Gastrocnemius medialis (tissue), 4 donors: ENCODE results near the gene TSSK6. TPM values are rescaled to one million over a fixed set of nuclear protein-coding genes. Genes with fewer than 3 reads are reported as not detected.

ENCODE experiments used
- ATAC-seq, 2 donors: fragments of 150-250 bp; one replicate each; pipeline ENCODE4 v1.9.1; 2016
- DNase-seq, 2 donors: peaks; one replicate each; pipeline ENCODE4 v3.0.0-alpha.2; 2019
- H3K27ac ChIP-seq, 4 donors: fragments of 200-600 bp; sonication (generic); 1 replicate in 1 of 4; 2 replicates in 3 of 4; pipeline ENCODE4 v1.5.1; 2016 to 2018; ENCODE audit warnings: mild to moderate bottlenecking in 2 of 4, moderate library complexity in 1 of 4
- H3K27me3 ChIP-seq, 3 donors: fragments of 200-600 bp; sonication (generic) in 2 of 3; 1 replicate in 1 of 3; 2 replicates in 2 of 3; pipeline versions ENCODE4 v1.5.1 to v1.6.0; 2016 to 2019; ENCODE audit warnings: mild to moderate bottlenecking in 1 of 3, moderate library complexity in 1 of 3
- H3K36me3 ChIP-seq, 2 donors: fragments of 200-600 bp; sonication (generic) in 1 of 2; one replicate each; pipeline ENCODE4 v1.5.1; 2017 to 2018
- H3K4me1 ChIP-seq, 2 donors: fragments of 200-600 bp; sonication (generic) in 1 of 2; one replicate each; pipeline ENCODE4 v1.5.1; 2016 to 2017; ENCODE audit warnings: mild to moderate bottlenecking in 2 of 2
- H3K4me3 ChIP-seq, 4 donors: fragments of 200-600 bp; sonication (generic) in 3 of 4; 1 replicate in 1 of 4; 2 replicates in 3 of 4; pipeline ENCODE4 v1.5.1; 2016 to 2019; ENCODE audit warnings: mild to moderate bottlenecking in 2 of 4
- H3K9me3 ChIP-seq, 3 donors: fragments of 200-600 bp; sonication (generic) in 2 of 3; 1 replicate in 1 of 3; 2 replicates in 2 of 3; pipeline ENCODE4 v1.5.1; 2016 to 2019
- CTCF ChIP-seq, 5 experiments: fragments of 450-650 bp in 3 of 5; fragments of 200-600 bp in 2 of 5; sonication (generic) in 2 of 5; IDR thresholded peaks in 4 of 5; conservative IDR thresholded peaks in 1 of 5; 1 replicate in 4 of 5; 2 replicates in 1 of 5; pipeline ENCODE4 v1.5.1; 2016 to 2019; ENCODE audit warnings: antibody characterized with exemption in 5 of 5, mild to moderate bottlenecking in 3 of 5, moderate library complexity in 3 of 5
- POLR2A ChIP-seq, 2 donors: fragments of 450-650 bp; IDR thresholded peaks; one replicate each; pipeline ENCODE4 v1.6.1; 2017; ENCODE audit warnings: antibody characterized with exemption in 2 of 2, mild to moderate bottlenecking in 2 of 2, moderate library complexity in 2 of 2
- in situ Hi-C, 4 donors: fragments of 200-750 bp; cut with MboI; loops; one replicate each; pipeline versions ENCODE4 v1.15.0 to v1.8.0; 2017; ENCODE audit warnings: low sequenced_read_pairs in 4 of 4
- intact Hi-C: fragments of 100-400 bp; cut with DNase I; formaldehyde crosslinking; loops from one replicate; pipeline ENCODE4 v1.15.1; 2023; ENCODE audit warnings: low total_unique reads
- total RNA-seq, 4 donors: library from RNA; depleted of rRNA; stranded (reverse); fragments of >200 nt; gene quantifications; one replicate each; pipeline versions ENCODE4 v1.1.0 to v1.2.3, GENCODE V29; 2016

TSSK6 gene
- total RNA-seq, 4 donors from 2014 or later: 0.80 to 1.7 TPM; not detected in 2

DNA sequence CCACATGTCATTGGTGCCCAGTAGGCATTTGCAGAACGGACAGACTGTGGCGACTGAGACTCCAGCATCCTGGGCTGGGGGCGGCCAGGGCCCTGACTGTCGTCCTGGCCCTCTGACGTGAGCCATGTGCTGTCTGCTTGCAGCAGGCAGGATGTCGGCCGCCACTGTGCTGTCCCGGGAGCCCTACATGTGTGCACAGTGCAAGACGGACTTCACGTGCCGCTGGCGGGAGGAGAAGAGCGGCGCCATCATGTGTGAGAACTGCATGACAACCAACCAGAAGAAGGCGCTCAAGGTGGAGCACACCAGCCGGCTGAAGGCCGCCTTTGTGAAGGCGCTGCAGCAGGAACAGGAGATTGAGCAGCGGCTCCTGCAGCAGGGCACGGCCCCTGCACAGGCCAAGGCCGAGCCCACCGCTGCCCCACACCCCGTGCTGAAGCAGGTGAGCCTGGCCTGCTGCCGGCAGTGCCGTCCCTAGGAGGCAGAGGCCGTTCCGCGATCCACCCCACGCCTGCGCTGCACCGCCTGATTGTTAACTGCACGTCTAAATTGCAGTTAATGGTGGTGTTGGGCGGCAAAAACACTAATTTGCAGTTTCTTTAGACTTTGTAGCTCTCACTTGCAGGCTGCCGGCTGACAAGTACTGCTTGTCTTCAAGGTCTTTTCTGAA lies 14.2 kb downstream of the TSSK6 start:
- Histone ChIP-seq H3K4me1 (no peaks in the 10 kb centered on the region), H3K36me3 (peaks cover 0 to 95% of the 10 kb centered on the region in 2 donors), H3K27me3 (no peaks in the 10 kb centered on the region), H3K27ac (no peak overlapping the region), H3K9me3 (no peaks in the 10 kb centered on the region), H3K4me3 (no peak overlapping the region)
- DNase-seq (no peak), ATAC-seq (no peak)
- TF ChIP-seq CTCF (IDR thresholded peaks at IDR 0.05 in 4 of 5, conservative IDR thresholded peaks at IDR 0.05 in 1 of 5): no peak
- TF ChIP-seq POLR2A (IDR thresholded peaks at IDR 0.05): no peak
- in situ Hi-C loops (no loop called here), intact Hi-C loops (no loop called here)

GRCh38 chr19:19499272-19499995 lies 15.9 kb downstream of the TSSK6 start:
- no peaks in the 10 kb centered on the region for H3K27me3 ChIP-seq
- DNase-seq: no peak
- no peak overlapping the region for H3K4me3 ChIP-seq
- no peak for TF ChIP-seq POLR2A (IDR thresholded peaks at IDR 0.05)
- ATAC-seq: no peak
- H3K4me1 ChIP-seq: no peaks in the 10 kb centered on the region
- in situ Hi-C loops (no loop called here), intact Hi-C loops (no loop called here)
- peaks cover 0 to 90% of the 10 kb centered on the region in 2 donors for H3K36me3 ChIP-seq
- no peaks in the 10 kb centered on the region for H3K9me3 ChIP-seq
- H3K27ac ChIP-seq: no peak overlapping the region

DNA sequence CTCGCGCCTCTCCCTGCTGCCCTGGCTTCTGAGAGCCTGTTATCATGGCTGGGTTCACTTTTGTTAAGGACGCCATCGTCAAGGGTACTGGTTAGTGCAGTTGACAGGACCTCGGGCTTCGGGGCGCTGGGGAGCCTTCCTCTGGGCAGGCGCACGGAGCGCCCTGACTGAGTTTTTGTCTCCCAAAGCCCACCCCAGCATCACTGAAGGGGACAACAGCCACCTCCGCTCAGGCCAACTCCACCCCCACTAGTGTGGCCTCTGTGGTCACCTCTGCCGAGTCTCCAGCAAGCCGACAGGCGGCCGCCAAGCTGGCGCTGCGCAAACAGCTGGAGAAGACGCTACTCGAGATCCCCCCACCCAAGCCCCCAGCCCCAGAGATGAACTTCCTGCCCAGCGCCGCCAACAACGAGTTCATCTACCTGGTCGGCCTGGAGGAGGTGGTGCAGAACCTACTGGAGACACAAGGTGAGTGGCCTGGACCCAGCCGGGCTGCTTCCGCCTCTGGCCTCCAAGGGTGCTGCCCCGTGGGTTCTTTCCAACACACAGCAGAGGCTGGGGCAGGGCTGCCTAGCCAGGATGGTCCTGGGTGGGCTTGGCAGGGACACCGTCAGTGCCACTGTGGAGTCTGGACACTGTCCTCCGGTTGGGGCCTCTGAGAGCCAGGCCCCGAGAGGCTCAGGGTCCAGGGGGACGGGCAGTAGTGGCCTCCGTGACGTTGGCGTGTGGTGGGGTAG lies 16.9 kb downstream of the TSSK6 start:
- intact Hi-C loops: no loop called here
- in situ Hi-C loops: no loop called here

GRCh38 chr19:19495614-19496603 lies 19.4 kb downstream of the TSSK6 start:
- peaks cover 0 to 77% of the 10 kb centered on the region in 2 donors for H3K36me3 ChIP-seq
- no peak for DNase-seq
- intact Hi-C loops (no loop called here), in situ Hi-C loops (no loop called here)
- no peak for TF ChIP-seq CTCF (IDR thresholded peaks at IDR 0.05 in 4 of 5, conservative IDR thresholded peaks at IDR 0.05 in 1 of 5)
- no peaks in the 10 kb centered on the region for H3K27me3 ChIP-seq
- H3K9me3 ChIP-seq: no peaks in the 10 kb centered on the region
- no peak overlapping the region for H3K27ac ChIP-seq
- ATAC-seq: no peak
- no peaks in the 10 kb centered on the region for H3K4me1 ChIP-seq
- no peak overlapping the region for H3K4me3 ChIP-seq

More for the DNA sequence above, 16.9 kb downstream of the TSSK6 start:
- no peak for DNase-seq
- Histone ChIP-seq H3K4me1 (no peaks in the 10 kb centered on the region), H3K9me3 (no peaks in the 10 kb centered on the region), H3K27ac (no peak overlapping the region), H3K36me3 (peaks cover 0 to 92% of the 10 kb centered on the region in 2 donors), H3K27me3 (no peaks in the 10 kb centered on the region), H3K4me3 (no peak overlapping the region)
- TF ChIP-seq CTCF (IDR thresholded peaks at IDR 0.05 in 4 of 5, conservative IDR thresholded peaks at IDR 0.05 in 1 of 5) (no peak), POLR2A (IDR thresholded peaks at IDR 0.05) (no peak)
- no peak for ATAC-seq
